Measurements from ENCODE around the gene ADGRA1.

ADGRA1 gene

DNA sequence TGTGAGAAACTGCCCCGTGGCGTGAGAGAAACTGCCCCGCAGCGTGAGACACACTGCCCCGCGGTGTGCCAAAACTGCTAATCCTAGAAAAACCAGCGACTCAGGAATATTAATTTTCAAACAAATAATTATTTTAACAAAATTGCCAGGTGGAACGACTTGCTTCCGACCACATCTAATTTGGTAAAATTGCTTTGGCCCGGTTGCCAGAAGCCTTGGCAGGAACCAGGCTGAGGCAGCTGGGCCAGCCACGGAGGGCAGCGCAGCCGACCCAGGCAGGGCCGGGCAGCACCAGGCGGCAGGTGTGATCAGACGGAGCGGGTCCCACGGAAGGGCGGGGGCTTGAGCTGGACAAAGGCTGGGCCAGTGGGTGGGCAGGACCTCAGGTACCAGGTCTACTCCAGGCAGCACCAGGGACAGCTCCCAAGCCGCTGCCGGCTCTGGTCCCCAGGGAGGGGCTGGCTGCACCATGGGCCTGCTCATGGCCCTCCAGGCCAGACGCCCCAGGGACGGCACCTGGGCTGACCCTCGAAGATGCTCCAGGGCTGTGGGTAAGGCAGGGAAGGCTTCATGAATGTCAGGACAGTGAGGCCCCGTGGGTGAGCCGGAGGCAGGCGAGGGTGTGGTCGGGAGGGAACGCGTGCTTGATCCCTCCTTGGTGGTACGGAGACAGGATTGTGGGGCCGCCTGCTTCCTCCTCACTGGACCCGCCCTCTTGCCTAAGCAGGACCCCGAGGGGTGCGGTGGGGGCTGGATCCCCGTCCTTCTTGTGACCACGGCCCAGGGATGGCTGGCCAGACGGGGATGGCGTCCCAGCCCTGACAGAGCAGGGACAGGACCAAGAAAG lies 7.7 kb upstream of the ADGRA1 start:
- no peak for DNase-seq

DNA sequence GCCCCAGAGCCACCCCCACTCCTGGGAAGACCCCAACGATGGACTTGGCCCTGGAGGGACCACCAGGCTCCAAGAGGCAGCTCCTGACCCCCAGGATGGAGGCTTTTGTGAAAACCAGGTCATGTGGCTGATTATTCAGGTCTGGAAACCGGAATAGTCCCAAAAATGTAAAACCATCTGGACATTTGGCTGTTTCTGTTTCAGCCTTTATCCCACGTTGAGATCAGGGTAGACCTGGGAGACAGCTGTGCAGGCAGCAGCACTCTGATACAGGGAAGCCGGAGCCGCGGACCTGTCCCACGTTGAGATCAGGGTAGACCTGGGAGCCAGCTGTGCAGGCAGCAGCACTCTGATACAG lies 7.1 kb upstream of the ADGRA1 start:
- no peak for DNase-seq

DNA sequence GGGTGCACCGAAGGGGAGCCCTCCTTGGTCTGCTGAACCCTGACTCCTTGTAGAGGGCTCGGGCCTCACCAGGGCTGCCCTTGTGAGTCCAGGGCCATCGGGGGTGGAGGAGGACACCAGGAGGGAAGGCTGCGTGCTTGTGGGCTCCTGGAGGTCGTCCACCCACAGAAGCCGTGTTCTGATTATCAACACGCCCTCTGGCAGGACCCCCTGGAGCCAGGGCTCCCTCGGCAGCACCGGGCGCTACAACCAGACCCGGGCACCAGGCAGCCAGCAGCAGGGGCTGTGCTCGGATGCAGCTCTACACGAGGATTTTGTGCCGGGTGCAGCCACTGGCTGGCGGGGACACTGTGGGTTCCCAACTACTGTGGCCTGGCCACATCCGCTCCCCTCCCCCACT lies 6.1 kb upstream of the ADGRA1 start:
- no peak for DNase-seq

DNA sequence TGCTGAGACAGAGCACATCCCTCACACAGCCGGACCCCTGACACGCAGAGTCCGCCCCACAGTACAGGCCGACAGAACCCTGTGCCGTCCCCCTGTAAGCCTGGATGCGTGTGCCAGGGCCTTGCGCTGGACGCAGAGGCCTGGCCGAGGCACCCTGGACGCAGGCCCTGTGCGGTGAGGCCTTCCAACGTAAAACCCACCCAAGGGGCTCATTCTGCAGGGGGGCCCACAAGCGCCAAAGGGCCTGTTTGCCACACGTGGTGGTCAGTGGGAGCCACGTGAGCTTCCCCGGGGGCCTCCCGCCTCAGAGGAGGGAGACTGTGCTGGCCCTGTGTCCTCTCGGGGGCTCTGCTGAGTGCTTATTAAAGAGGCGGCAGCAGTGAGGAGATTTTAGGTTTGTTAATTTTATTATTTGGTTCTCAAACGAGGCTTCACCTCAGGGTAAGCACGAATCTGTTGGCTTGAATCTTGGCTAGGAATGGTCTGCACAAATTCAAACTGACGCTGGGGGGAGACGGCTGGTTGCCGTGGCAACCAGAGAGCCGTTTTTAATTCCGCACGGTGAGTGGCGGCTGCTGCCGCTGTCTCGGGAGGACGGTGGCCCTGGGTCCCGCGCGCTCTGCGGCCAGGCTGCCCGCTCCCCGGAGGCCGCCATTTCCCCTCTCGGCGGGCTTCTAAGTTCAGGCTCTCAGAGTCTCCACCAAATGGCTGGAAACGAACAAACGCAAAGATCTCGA lies 4.9 kb upstream of the ADGRA1 start:
- no peak for DNase-seq

DNA sequence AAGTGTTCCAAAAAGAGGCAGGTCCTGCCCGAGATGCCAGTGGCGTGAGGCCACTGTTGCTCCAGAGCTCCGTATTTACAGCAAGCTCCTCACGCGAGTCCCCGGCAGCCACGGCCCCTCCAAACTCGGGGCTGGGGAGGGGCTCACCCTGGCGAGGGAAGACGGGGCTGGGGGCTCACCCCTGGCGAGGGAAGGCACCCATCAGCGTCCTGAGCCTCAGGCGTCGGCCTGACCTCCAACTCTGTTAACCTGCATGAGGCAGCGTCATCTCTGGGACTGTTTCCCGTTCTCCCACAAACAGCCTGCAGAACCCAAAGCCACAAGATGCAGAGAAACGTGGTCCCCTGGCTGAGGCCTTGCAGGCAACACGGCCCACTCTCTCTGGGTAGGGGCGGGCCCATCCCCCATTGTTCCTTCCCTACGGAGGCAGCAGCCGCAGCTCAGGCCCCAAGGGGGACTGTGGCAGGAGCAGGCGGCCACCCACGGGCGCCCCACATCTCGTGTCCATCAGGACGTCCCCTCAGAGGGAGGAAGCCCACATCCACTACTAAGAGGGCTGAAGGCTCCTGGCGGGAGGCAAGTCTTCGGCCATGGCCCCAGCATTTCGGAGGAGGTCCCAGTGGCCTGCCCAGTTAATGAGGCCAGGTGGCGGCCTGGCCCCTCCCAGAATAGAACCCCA lies 4.2 kb upstream of the ADGRA1 start:
- no peak for DNase-seq

DNA sequence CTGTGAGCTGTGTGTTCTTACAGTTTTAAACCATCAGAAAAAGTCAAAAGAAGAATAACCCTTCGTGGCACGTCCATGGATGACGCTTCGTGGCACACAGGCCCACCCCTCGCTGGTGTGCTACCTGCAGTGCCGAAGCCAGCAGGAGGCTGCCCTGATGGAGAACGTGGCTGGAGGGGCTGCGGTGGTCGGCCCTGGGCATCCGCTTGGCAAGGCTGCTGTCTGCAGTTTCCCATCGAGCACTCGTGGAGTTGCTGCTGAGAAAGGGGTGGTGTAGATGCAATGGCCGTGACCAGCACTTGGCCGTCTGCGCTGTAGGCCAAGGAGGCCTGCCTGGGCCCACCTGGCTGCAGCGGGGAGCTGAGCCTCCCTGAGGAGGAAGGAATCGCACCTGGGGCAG lies 3.2 kb upstream of the ADGRA1 start:
- no peak for DNase-seq

DNA sequence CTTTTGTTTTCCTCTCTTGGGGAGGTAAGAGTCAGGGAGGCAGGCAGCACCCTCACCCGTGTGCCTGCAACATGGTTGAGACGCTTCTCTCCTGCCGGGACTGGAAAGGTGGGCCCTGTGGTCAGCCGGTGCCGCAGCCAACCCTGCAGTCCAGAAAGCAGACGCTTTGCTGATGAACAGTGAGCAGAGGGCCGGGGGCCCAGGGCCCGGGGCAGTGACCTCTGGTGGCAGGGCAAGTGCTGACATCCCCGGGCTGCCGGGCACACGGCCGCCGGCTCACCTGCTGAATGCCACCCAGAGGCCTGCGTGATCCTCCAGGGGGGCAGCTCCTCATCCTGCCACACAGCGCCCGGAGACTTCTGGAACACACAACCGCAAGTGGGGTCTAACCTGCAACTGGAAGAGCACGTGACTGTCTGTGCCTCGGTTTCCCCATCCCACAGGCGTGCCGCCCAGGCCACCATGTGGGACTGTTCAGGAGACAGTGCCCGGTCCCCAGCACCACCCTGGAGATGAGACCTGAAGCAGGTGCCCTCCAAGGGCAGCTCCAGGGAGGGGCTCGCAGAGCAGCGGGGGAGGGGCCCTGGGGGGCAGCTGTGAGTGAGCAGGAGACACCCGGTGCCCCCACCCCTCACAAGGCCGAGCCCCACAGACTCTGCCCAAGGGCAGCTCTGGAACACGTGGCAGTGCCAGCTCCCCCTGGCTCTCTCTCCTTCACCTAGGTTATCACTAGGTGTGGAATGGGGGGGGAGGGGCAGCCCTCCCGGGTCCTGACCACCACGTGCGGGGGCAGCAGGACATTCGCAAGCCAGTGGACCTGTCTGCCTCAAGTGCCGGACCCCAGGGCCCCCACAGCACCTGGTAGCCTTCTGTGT lies 2.2 kb upstream of the ADGRA1 start:
- no peak for DNase-seq

DNA sequence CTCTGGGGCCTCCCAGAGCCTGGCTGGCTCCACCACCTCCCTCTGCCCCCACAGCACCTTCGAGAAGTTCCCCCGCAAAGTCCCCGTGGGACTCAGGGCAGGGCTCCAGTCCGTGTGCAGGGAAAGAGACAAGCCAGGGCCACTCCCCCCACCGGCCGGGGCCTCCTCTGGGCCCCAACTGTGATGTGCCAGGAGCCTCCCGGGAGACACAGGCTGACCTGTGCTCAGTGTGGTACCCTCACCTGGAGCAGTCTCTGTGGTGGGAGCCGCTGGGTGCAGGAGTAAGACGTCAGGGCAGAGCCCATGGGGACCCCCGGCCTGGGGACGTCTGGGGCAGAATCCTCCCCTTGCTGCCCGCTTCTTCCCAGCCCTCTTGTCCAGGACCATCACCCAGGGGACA lies 1.5 kb upstream of the ADGRA1 start:
- no peak for DNase-seq

DNA sequence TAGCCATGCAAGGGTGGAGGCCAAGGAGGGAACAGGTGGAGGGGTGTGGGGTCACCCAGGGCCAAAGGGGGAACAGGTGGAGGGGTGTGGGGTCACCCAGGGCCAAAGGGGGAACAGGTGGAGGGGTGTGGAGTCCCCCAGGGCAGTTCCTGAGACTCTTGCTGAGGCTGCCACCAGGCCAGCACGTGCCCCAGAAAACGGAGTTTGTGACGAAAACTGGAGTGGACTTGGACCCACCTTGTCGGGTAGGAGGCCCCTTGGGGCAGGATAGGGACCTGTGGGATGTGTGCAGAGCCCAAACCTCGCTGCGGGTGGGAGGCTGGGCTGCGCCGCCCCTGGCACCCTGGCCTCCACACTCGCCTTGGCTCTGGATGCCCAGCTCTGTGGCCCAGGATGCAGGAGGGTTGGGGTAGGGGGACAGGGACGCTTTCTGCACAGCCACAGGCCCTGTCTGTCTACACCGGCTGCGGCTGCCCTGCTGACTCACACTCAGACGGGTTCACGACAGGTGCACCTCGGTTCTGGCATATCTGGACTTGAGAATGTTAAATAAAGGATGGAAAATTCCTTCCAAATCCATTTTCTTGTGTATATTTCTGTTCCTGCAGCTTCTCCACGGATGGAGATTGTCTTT lies 562 bp upstream of the ADGRA1 start:
- no peak for DNase-seq

DNA sequence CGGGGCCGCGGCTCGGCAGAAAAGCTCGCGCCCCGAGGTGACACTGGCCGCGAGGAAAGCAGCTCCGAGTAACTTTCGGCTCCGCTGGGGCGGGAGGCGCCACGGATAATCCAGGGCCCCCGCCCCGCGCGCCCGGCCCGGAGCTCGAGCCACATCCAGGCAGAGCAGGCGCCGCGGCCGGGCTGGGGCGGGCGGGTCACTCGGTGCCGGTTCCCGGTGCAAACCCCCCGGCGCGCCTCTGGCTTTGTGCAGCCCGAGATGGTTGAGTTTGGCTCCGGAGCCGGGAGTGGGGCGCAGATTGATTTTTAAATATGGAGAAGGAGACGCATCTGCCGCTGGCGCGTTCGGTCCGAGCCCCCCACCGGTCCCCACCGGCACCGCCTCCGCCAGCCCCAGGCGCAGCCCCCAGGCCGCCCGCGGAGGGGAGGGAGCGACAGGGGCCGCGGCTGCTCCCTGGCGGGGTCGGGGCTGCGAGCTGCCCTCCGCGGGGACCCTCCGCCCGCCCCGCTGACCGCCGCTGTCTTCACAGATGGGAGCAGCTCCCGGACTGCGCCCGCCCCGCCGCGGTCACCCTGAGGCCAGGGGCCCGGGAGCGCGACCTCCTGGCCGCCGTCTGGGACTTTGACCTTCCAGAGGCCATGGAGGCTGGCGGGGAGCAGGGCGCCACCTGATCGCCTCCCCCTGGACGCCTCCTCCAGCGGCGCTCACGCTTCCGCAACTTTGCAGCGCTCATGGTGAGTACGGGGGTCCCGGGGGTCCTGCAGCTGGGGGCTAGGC lies 643 bp downstream of the ADGRA1 start:
- no peak for DNase-seq

DNA sequence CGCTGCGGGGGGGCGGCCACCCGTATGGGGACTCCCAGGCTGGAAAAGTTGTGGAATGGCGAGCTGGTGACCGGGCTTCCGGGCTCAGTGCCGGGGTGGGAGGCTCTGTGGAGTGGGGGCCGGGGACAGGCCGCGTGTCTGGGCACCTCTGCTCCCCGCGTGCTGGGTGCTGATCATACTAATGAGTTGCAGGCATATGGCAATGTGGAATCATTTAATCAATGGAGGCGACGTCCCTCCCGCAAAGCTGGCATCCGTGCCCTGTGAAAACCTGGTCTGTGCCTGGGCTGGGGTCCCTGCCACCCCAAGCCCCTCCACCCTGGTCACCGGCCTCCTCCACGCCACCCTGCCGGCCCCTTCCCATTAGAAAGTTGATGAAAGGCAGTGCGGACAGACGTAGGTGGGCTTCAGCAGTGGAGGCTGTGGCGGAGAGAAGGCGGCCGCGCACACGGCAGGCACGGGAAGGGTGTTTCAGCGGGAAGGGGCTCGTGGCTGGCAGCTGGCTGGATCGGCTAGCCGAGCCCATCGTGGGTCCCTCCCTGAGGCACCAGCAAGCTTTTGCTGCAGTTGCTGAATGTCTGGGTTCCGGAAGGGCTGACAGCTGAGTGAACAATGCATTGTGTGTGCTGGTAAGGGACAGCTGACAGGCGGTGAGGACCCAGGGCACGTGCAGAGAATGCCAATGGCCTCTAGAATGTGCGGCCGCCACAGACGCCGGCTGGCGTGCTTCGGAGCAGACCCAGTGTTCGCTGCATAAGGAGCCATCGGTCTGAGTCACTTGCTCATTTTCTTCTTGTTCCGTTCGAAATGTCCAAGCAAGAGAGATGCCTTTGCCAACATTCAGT lies 1.5 kb downstream of the ADGRA1 start:
- DNase-seq: no peak

DNA sequence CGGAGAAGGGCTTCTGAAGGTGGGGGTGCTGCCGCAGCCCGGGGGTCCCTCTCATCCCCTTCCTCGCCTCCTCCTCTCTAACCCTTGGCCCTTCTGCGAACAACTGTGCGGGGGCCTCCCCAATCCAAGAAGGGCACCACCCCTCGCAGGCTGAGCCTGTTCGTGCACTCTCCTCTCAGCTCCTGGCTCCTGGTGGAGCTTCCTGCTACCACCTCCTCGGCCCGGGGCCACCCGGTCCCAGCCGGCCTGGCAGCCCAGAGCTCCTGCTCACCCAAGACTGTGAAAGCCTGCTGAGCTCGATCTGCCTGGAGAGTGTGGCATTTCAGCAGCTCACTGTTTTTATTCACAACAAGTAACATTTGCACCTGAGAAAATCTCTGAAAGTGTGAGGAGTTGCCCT lies 2.4 kb downstream of the ADGRA1 start:
- no peak for DNase-seq

DNA sequence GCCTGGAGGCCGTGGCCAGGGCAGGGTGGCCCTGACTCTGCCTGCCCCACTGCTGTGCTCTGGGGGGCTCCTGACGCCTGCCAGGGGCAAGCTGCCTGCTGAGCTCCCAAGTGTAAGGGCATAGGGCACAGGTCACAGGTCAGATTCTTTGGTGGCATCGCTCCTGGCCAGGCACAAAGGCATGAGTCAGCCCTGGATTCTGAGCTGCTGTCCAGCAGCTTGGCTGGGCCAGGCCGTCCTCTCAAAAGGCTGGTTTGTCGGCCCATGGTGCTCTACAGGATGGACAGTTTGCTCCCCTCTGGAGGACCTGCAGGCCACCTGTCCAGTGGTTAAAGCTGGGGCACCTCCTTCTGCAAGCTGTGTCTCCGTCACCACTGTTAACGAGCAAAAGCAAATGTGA lies 2.9 kb downstream of the ADGRA1 start:
- no peak for DNase-seq

DNA sequence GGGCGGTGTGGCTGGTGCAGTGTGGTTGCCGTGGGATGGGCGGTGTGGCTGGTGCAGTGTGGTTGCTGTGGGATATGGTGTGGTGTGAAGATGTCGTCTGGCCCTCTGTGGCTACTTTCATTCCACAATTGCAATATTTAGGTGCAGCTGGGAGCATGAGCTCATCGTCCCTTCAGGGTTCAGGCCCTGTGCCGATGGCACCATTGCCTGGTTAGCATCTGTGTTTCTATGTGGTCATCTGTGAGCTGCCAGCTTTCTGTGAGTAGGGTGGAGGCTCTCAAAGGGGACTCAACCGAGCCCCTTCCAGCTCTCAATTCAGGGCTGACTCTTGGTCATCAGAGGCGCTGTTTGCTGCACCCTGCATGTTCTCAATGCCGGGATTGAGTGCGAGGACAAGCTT lies 3.6 kb downstream of the ADGRA1 start:
- no peak for DNase-seq

DNA sequence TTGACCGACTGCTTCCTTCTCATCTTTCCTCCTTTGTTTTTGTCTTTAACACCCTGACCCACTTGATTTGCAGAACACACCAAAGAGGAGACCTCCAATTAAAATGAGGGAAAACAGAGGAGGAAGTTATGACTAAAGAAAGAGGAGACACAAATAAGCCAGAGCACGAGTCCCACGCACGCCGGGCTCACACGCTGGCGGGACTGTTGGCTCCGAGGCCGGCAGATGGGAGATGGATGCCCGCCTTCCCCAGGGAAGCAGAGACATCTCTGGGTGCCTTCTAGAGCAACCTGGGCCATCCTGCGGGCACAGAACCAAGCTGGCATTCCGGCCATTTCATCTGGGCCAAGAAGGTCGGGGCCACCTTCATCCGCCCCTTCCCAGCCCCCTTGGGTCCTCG lies 5.6 kb downstream of the ADGRA1 start:
- no peak for DNase-seq

DNA sequence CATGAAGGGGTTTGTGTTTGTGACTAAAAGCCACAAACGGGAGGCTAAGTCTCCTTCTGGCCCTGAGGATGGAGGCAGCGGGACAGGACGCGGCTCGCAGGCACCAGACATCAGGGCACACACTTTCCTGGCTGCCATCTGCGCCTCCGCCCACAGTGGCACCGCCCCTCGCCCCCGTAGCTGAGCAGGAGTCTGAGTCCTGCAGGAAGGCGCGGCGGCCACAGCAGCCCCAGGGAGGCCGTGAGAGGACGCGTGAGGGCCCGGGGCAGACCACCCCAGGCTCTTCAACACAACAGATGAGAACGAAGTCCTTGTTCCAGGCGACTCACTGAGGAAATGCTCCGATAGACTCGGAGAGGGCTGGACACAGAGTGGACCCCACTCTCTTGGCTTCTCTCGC lies 6.6 kb downstream of the ADGRA1 start:
- DNase-seq: no peak

DNA sequence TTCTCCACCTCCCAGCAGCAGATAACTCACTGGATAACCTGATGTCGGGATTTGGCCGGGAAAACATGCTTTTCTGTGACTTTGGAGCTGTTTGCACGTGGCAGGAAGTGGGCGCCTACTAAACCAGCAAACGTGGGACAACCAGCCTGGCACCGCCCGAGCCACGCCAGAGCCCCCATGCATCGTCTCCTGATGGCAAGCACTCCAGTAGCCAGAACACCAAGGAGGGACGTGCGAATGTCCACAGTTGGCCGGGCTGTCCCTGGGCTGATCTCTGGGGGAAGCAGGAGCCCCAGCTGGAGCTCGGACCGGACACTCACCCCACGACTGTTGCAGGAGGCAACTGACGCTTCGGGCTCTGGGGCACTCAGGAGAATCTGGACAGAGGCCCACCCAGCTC lies 7.1 kb downstream of the ADGRA1 start:
- DNase-seq: no peak

DNA sequence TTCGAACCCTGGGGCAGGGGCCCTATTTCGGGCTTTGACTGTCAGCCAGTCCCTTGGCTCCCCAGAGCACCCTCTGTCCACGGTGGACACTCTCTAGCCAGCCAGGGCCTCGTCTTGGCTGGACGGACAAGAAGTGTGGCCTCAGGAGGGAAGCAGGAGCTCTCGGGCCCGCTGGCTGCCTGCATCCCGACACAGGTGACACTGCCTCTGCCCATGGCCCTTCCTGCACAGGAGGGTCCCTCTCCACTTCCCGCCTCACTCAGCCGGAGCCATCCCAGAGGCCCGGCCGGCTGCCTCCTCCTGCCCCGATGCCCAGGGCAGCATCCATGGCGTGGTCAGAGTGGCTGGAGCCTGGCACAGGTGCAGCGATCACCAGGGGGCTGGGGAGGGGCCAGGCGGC lies 7.9 kb downstream of the ADGRA1 start:
- no peak for DNase-seq

DNA sequence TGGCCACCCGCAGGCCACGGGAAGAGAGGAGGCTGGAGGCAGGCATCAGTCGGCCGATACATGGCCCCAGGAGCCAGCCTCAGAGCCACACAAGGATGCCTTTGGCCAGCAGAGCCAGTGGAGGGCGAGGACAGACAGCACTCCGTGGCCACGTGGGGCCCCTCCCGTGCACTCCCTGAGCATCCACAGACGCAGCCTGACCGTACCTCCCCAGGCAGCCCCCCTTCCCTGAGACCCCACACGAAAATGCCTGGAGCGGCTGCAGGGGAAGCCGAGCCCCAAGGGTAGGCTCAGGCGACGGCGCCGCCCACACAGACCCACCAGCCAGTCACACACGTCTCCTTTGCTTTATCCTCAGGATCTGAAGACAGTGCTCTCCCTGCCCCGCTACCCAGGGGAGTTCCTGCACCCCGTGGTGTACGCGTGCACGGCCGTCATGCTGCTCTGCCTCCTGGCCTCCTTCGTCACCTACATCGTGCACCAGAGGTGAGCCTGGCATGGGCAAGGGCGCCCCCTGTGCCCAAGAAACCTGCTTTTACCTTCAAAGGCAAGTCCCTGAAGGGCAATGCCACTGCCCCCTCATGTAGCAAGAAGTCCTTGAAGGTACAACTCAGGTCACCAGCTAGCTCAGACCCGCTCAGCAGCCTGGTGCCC lies 9.0 kb downstream of the ADGRA1 start:
- DNase-seq: no peak

DNA sequence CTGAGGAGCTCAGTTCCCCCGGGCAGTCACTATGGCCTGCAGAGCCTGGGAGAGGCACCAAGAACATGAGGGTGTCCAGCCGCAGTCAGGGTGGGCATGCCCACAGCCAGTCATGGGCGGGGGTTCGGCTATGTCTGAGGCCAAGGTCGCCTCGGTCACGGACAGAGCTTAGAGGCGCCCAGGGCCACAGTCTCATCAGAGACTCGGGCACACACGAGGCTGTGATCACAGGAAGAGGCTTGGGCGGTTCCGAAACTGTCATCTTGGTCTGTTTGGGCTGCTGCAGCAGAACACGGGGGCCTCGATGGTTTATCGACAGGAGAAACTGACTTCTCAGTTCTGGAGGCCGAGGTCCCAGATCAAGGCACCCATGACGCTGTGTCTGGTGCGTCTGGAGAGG lies 9.7 kb downstream of the ADGRA1 start:
- DNase-seq: no peak

All from NCI-H2107 (cell line).